CD4-positive, alpha-beta T cell treated with Interferon gamma for 1 hour (primary cell): ENCODE measurements around the gene CMSS1.

Experiments used
- DNase-seq: peaks from one replicate; pipeline ENCODE4 v3.0.0-alpha.2; 2020

CMSS1 gene

DNA sequence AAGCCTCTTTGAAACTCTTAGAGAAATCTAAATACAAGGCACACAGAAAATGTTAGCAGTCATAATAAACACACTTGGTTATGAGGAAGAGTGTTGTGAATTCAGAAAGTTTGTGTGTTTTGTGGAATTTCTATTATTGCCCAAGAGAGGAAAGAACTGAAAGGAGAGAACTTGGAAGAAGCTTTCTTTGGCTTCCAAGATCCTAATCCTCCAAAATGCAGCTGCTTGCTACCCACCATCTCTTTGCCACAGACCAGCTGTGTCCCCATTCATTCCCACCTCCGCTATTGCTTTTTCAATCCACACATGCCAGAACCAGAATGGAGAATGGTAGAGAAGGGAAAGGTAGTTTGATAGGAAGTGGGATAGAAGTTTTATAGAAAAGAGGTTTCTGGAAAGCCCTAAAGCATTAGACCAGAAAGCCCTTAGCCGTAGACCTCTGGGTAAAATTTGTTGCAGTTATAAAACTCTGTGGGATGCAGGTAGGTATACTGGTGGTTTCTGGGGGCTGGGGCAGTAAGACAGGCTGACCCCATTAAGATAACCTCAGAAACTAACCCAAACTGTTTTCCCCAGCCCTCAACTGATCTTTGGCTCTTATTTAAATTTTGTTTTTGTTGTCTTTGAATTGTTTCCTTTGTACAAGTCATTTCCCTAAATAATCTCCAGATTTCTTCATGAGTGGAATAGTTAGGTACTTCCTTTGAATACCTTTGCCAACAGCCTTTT, 188.2 kb downstream of the CMSS1 start:
- DNase-seq, result no peak

GRCh38 chr3:100006570-100007271, 189.1 kb downstream of the CMSS1 start:
- DNase-seq, result no peak

DNA sequence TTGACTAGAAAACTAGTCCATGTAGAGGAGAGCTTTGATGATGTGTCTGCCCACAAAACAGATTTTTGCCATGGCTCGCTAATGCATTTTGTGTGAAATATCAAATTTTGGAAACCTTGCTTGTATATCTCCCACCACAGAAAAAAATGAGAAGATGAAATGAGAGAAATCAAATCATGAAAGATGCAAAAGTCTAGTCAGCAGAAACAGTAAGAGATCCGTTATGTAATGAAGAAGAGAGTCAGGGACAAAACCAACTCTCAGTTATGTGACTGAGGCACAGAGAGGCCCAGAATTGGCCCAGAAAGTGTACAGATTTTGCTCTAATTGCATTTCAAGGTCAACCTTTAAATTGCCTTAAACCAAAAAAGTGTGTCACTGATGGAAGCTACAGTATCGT, 189.7 kb downstream of the CMSS1 start:
- no peak for DNase-seq

GRCh38 chr3:100008081-100008698, 190.5 kb downstream of the CMSS1 start:
- no peak for DNase-seq

- DNase-seq, result no peak
Measured at GRCh38 chr3:100009276-100010086, 191.8 kb downstream of the CMSS1 start.

DNA sequence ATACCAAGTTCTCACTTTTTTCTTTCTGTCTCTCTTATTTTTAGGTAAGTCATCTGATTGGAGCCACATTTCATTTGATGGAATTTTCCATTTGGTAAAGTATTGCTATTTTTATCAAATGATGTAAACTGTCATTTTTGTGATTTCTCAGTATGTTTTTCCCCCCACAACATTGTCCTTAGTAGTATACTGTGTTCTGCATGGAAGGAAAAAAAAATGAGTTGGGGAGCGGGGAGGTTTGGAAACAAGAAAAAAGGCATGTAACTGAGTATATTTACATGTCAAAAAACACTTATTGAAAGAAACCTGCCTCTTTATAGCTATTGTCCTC, 192.4 kb downstream of the CMSS1 start:
- DNase-seq, result no peak

- DNase-seq, result no peak
Measured at GRCh38 chr3:100018806-100019205, 201.1 kb downstream of the CMSS1 start.

GRCh38 chr3:100019719-100020118, 202.1 kb downstream of the CMSS1 start:
- no peak for DNase-seq

DNA sequence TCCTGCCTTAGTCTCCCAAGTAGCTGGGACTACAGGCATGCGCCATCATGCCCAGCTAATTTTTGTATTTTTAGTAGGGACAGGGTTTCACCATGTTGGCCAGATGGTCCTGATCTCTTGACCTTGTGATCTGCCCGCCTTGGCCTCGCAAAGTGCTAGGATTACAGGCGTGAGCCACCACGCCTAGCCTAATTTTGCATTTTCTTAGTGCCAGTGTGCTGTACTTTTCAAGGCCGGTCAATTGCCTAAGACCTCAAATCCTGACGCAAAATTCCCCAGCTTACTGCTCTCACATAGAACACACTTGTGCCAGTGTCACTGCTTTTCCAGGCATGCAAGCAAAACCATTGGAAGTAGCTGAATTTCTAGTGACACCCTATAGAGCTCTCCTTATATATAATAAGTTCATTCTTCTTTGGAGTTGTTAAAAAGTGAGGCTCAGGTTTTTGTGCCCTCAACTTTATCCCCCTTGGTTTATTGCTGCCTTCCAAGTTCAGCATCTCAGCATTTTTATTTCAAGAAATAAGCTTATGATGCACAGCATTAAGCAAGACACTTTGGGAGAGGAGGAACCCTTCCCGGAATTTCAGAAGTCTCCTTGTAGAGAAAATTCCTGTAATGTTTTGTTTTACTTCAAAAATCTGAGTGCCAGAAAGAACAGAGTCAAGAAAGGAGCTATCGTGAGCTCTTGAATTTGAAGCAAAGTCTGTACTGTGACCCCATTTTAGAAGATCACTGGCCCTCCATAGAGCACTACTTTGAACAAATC, 203.4 kb downstream of the CMSS1 start:
- no peak for DNase-seq

GRCh38 chr3:100022506-100022905, 204.8 kb downstream of the CMSS1 start:
- DNase-seq, result no peak

GRCh38 chr3:100023150-100023549, 205.5 kb downstream of the CMSS1 start:
- DNase-seq, result no peak

- DNase-seq, result no peak
Measured at GRCh38 chr3:100023595-100023994, 205.9 kb downstream of the CMSS1 start.

DNA sequence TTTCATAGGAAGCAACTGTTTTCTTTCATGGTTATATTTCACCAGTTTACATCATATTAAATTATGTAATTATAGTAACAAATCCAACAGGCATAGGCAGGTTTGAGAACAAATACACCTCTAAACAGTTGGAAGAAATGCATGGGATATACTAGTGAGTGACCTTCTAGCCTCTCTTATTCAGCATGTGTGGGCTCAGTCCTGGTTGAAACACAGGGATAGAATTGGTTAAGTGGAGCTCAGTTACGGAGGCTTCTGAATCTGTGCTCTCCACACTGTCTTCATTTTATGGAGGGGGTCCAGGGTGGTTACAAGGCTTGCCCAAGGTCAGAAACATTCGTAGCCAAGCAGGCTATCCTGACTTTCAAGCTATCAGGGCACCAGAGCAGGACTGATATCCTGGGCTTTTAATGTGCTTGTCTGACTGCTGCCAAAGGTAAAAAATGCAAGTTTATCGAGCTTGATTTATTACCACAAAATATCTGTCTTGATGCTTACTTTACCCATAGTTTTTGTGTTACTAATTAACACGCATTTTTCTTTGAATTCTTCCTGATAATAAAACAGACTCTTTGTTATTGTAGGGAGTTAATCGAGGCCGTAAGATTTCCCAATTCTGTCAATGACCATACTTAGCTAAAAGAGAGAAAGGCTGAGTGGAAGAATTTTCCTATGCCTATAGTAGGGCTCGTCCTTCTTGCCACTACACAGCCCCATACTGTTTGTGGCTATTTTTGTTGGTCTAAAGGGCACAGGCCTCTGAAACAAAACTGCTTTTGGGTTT, 207.1 kb downstream of the CMSS1 start:
- DNase-seq, result no peak

GRCh38 chr3:100027321-100027720, 209.7 kb downstream of the CMSS1 start:
- DNase-seq, result no peak

DNA sequence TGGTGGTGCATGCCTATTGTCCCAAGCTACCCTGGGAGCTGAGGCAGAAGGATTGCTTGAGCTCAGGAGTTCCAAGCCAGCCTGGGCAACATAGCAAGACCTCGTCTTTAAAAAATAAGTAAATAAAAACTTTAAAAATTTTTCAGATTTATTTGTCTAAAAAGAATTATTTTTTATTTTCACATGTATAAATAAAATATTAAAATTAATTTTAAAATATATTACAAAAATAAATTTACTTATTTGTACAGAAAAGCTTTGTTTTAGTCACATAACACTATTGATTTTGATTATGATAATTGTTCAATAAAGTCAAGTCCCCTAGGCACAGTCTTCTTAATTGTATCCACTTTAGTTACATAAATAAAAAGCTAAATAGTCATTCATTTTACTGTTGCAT, 211.4 kb downstream of the CMSS1 start:
- DNase-seq, result no peak

DNA sequence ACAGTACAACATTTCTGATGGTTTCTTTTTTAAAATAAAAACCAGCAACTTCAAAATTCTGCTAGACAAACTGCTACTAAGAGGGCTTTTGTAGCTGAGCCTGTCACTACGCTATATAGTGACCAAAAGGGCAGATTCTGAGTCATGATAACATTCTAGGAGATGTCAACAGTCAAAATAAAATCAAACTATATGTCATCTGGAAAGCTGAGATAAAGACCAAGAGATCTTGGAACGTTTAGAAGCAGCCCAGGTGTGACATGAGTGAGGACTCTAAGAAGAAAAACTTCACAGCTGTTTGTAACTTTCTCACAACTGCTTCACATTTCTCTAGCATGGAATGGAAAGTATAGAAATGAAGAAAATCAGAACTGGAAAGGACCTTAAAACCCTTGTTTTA, 212.0 kb downstream of the CMSS1 start:
- DNase-seq, result no peak

- no peak for DNase-seq
Measured at GRCh38 chr3:100030346-100030745, 212.7 kb downstream of the CMSS1 start.

GRCh38 chr3:100030914-100031425, 213.3 kb downstream of the CMSS1 start:
- DNase-seq, result no peak

GRCh38 chr3:100032243-100032642, 214.6 kb downstream of the CMSS1 start:
- DNase-seq, result no peak

DNA sequence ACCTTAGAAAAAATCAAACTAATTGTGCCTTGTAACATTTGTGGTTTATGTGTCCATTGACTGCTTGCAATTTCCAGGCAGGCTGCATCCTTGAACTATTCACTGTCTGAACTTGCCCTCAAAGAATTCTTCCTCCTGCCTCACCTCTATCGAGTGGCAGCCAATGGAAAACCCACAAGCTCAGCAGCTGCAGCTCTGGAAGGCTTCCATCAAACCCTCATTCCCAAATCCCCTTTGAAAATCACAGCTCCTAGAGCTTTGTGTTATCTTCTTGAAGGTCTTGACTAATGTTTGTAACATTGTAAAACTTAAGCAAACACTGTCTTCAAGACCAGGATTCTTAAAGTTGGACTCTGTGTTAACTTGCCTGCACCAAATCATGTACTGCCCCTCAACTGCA, 215.5 kb downstream of the CMSS1 start:
- DNase-seq, result no peak

GRCh38 chr3:100033903-100034471, 216.3 kb downstream of the CMSS1 start:
- DNase-seq, result no peak
